Activated CD4-positive, alpha-beta T cell treated with anti-CD3 and anti-CD28 coated beads, Interleukin-10, Interleukin-2, amounts not matched to agents 100 ng/mL and 50 ng/mL, durations not matched to agents 16 hours and 8 hours (primary cell): ENCODE data around the gene SLC25A21.
A peak's percentile ranks its signal among the peaks of the same experiment; 100 is the strongest.

Experiments
- DNase-seq: peaks from one replicate; pipeline ENCODE4 v3.0.0-alpha.2; 2020

SLC25A21 gene

GRCh38 chr14:36683083-36683724, 489.2 kb downstream of the SLC25A21 start:
- DNase-seq, result no peak

- no peak for DNase-seq
These were observed 490.1 kb downstream of the SLC25A21 start for GRCh38 chr14:36682338-36682737.

DNA sequence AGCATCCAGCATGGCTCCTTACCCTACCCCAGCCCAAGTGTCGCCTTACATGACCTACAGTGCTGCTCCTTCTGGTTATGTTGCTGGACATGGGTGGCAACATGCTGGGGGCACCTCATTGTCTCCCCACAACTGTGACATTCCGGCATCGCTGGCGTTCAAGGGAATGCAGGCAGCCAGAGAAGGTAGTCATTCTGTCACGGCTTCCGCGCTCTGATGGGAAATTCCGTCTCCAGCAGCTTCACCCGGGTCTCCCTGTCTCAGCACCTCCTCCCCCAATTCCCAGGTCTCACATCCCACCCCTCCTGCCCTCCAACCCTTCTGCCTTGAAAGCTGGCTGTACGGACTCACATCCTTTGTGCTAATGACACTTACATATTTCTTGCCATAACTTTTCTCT, 496.2 kb downstream of the SLC25A21 start:
- no peak for DNase-seq

DNA sequence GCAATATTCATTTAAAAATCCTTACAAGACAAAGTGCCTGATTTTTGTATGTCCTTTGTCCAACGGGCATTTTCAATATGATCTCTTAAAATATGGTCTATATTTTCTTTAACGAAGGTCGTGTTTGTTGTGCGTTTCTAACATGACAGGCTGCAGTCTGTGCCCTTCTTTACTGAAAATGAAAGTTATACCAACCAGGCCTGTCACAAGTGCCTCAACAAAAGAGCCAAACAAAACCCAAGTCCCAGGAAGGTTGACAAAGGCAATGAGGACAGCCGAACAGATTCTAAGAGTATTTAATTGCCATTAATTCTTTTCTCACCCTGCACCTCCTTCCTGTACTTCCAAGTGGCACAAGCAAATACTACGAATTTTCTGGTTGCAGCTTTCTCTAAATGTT, 496.8 kb downstream of the SLC25A21 start:
- DNase-seq, result no peak

DNA sequence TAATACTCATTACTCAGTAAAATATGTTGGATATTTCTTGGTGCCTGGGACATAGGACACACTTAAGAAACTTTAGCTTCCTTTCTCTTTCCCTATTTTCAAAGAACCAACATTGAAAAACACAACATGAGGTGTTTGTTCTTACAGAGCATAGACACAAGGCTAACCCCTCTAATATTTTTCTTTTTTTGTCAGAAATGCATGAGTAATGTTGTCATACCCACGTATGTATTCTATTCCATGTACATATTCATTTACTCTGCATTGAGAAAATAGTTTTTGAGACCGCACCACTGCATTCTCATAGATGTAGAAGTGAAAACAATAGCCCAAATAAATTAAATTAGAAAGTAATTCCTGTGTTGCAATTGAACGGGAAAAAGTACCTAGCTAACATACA, 497.7 kb downstream of the SLC25A21 start:
- no peak for DNase-seq

- no peak for DNase-seq
These were observed 500.3 kb downstream of the SLC25A21 start for GRCh38 chr14:36672095-36672494.

- DNase-seq, result no peak
These were observed 501.3 kb downstream of the SLC25A21 start for GRCh38 chr14:36671149-36671548.

DNA sequence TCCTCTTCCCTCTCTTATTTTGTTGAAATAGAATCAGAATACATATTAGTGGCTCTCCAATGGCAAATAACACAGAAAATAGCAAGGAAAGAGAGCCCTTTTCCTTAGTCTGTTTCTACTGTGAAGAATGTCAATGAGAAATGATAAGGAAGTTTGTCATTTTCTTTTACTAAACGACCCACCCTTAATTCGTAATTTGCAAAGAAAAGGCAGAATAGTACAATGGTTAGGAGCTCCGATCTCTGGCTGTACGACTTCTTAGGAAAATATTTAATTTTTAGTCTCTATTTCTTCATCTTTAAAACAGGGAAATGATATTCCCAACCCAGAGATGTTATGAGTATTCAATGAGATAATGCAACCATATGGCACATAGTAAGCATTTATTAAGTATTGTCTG, 504.7 kb downstream of the SLC25A21 start:
- DNase-seq, result no peak

DNA sequence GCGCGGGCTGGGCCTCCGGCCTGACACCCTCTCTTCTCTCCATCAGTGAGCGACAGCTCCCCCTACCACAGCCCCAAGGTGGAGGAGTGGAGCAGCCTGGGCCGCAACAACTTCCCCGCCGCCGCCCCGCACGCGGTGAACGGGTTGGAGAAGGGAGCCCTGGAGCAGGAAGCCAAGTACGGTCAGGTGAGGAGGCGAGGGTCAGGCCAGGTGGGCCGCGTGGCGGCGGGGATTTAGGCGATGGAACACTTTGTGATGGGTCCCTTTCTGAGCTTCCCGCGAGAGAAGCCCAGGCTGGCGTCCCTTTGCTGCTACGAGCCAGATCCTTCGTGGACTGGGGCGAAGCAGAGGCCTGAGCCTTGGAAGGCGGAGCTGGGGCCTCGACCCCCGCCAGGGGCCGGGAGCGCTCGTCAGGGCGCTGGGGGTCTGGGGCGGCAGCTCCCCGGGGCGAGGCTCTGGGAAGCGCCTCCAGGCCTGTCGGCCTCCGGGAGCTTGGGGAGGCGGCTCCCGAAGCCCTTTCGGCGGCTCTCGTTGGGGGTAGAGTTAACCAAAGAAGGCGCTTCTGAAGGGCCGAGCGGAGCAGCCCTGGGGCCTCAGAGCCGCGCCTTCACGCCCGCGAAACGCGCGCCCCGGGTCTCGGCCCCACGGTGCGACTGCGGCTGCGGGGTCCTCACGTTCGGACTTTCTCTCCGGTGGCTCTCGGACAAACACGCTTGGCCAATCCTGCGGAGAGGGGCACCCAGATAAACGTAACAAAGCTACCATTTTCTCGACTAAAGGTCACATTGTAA, 505.8 kb downstream of the SLC25A21 start:
- DNase-seq, result no peak

GRCh38 chr14:36665887-36666415, 506.5 kb downstream of the SLC25A21 start:
- DNase-seq, result no peak

DNA sequence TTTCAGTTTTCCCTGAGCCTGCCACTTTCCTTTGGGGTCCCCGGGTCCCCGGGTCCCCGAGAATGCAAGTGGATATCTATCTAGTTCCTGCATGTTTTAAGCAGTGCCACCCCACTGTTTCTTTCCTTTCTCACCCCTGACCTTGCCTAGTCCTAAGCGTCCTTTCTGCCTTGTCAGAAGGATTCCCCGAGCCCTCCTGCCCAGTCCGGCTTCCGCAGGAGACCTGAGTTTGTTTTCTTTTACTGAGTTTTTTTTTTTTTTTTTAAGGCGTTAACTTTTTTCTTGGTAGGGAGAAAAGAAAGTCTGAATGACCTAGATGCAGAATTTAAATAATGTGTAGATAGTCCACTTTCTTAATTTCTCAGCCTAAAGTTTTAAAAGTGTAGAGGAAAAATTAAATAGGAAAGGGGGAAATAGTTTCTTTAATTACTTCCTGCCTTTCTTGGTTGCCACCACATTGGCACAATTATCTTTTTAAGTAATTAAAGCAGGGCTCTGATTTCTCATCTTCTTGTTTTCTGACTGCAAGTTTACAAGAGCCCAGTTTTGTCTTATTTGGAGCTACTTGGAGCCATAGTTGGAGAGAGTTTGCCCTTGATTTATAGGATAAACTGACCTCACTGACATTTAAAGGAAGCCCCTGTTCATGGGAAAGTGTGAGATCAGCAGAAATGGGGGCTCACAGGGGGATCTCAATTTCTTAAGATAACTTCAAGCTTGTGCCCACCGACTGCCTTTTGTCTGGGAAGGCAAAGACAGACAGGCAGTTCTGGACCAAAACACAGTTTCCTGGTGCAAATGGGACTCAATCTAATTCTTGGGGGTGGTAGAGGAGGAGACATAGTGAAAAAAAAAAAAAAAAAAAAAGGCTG, 507.8 kb downstream of the SLC25A21 start:
- no peak for DNase-seq

DNA sequence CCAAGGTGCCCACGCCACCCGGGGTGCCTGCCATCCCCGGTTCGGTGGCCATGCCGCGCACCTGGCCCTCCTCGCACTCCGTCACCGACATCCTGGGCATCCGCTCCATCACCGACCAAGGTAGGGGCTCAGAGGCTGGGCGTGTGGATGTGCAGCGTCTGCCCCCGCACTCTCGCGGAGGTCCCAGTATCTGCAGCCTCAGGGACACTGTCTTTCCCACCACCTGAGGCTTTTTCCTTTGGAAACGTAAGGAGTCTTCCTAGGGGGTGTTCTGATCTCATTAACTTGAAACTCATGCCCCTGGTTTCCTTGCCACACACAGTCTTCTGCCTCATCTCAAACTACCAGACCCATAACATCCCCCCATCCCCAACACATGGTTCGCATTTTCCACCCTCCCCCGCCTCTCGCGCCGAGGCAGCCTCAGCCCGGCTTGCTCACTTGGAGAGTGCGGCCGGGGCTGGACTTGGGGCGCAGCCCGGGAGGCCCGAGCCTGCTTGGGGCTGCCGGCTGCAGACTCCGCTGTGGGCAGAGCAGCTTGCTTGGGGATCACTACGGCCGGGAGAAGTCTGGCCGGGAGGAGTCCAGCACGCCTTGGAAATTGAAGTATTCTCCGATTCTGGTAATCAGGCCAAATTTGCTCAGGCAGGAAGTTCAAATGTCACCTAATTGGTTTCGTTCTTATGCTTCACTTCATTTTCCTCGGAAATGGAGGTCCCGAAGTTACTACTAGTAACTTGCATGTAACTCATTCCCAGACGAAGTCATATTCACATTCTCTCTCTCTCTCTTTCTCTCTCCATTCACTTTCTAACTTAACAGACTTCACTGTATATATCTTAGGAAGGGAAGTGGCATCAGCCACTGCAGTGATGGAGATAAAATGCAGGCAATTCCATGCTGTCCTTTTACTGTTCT, 508.7 kb downstream of the SLC25A21 start:
- DNase-seq, result no peak

- DNase-seq, result no peak
These were observed 509.6 kb downstream of the SLC25A21 start for GRCh38 chr14:36662543-36663403.

DNA sequence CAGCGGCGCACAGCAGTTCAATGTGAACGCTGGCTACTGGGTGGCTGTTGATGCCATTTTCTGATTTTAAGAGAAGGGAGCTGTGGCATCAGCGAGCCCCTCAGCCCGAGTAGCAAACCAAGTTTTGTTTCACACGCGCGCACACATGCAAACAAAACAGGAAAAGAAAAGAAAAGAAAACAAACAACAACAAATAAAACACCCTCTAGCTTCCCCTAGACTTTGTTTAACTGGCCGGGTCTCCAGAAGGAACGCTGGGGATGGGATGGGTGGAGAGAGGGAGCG, 510.2 kb downstream of the SLC25A21 start:
- no peak for DNase-seq

DNA sequence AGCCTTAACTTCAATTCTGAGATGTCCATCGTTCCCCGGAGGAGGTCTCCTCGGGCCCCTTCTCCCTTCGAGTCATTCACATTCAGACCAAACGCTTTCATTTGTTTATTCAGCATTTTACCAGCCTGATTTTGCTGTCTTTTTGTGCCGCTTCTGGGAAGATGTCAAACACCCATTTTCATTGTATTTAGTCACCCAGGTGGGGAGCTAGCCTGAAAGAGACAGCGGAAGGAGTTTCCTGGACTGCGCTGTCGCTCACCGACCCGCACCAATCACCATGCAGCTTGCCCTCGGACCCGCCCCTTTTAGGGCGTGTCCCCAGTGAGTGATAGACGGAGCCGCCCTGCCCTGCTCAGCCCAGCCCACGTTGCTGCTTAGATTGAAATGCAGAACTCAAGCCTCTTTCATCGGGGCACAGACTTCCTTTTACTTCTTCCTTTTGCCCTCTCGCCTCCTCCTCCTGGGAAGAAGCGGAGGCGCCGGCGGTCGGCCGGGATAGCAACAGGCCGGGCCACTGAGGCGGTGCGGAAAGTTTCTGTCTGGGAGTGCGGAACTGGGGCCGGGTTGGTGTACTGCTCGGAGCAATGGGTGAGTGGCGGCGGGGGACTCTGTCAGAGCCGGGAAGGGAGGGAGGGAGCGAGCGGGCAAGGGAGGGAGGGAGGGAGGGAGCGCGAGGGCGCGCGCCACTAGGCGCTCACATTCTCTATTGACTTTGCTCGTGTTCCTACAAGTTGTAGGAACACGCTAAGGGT, 510.7 kb downstream of the SLC25A21 start, which contains the start of gene PAX9:
Gene PAX9, plus strand, starts transcription at position 355 of the 752 bp plus-strand sequence. Its CDS starts 230 bp downstream, at position 585.
- peak; percentile 67 for DNase-seq

DNA sequence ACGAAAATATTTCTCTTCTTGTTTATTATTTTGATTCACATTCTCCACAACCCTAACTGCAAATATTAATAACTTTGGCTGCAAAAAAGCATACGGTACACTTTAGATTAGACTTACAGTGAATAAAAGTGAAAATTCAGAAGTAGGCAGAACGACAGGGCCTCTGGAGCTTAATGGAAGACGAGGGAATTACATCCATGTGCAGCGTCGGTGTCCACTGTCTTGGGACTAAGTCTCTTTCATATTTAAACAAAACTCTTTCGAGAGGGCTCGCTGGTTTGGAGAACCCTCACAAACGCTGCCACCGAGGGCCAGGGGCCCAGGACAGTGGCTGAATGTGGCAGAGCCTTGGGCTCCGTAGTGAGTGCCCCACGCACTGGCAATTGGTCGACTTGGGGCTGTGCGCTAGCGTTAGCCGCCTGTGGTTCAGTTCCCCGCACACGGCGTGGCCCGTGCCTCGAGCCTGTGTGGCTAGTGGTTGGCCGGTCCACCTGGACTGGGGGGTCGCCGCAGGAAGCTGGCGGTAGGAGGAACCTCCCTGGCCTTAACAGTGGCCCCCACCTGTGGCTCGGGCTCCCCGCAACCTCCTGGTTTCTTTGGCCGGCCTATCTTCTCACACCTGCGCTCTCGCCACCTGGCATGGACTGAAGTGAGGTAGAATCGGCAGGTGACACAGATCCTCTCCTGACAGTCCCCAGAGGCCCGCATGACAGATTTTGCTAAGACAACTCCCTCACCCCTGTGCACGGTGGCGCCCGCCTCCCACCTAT, 511.5 kb downstream of the SLC25A21 start:
- DNase-seq, result no peak

DNA sequence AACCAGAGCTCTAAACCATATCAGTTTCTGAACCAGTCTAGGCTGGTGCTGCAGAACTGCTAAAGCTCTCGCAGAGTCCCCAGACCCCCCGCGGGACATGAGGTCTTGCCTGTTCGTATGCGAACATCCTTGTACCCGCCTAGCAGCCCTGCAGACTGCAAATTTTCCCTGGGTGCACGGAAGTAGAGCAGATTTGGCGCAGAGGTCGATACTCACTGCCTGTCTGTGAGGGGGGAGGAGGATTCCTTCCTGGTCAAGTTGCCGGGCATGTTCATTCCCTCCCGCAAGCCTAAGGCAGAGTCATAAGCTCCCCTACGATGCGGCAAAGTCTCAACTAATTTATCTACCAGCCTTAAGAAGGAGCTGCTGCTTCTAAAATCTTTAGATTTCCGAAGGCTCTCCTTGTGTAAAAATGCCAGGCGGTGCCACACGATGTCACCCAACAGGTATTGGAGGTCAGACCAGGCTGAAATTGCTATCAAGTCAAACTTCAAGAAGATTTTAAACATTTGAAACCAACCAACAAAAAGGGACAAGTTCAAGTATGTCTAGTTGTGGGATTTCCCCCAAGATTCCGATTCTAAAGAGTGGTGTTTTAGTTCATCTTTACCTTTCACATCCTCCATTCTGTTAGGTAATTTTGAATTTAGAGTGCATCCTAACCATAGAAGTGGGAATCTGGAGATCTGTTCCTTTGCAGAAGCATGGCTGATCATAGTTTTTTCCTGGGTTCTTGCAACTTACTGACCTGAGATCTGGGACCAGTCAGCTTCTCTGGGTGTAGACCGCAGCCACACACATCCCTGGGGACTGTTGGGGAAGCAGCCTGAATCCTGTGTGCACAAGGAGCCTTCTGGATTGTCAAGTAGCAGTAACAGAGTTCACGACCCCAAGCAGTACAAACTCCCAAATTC, 512.3 kb downstream of the SLC25A21 start:
- DNase-seq, result no peak

DNA sequence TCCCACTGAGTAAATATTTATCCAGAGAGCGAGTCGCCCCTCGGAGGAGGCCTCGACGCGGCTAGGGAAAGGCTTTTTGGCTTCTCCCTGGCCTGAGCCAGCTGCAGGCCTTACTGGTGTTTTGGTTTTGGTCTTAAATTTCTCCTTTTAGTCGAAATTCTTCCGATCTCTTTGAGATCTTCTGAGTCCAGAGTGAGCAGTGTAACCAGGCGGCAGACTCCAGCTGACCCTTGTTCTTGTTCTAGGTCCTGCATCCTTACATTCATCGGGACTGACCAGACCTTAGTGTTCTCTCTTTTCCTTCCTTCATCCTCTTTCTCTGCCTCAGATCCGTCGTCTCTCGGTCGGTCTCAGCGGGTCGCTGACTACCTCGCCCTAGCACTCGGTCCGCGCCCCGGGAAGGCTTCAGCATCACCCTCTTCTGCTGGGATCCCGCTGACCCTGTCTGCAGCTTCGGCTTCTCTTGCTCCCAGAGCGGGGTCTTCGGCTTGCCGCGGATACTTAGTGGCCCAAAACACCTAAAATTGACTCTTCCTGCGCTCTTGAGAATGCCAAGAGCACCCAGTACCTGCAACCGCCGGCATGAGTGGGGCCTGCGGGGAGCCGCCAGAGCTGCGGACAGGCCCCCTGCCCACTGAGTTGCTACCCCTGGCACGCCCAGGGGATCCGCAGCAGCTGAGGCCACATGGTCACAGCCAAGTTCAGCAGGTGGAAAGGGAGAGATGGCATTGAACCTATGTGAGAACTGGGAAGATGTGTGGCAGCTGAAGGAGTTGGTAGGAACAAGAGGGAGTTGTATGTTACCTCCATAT, 513.2 kb downstream of the SLC25A21 start:
- no peak for DNase-seq
